K562 (cell line): ENCODE results near the gene YPEL3. TPM values are rescaled to one million over a fixed set of nuclear protein-coding genes. Genes with fewer than 3 reads are reported as not detected.

Source experiments
- ATAC-seq: fragments of 200-7000 bp; cut with Tn5 transposase; 3 replicates; pipeline ENCODE4 v1.9.1; 2020; ENCODE audit warnings: moderate library complexity
- BruUV-seq: library from RNA; stranded (reverse); fragments of 400-500 nt; replicated peaks from 2 replicates; lab custom pipeline; 2021; lab: Mats Ljungman, UMichigan
- CTCF ChIA-PET: fragments of 300-600 bp; formaldehyde crosslinking; extraction: SDS; loops from one replicate; lab custom pipeline; 2021; ENCODE audit warnings: low intra/inter-chr PET ratio; lab: Yijun Ruan, JAX
- POLR2A ChIA-PET: fragments of 300-600, 350-650 bp; sonication (Branson Sonifier 250); formaldehyde crosslinking; extraction: SDS; loops from one replicate; lab custom pipeline; 2021; ENCODE audit warnings: antibody characterized with exemption, inconsistent platforms; lab: Yijun Ruan, JAX
- DNase-seq, 4 experiments: peaks; one replicate each; pipeline versions ENCODE4 v3.0.0 to v3.0.0-alpha.2; 2011 to 2018; ENCODE audit warnings: low spot score in 3 of 4, mixed read lengths in 3 of 4; ENCODE audit errors: extremely low read depth in 1 of 4
- FAIRE-seq: peaks from 2 replicates; lab custom pipeline; 2011; peaks lifted over from hg19 to GRCh38; lab: Jason Lieb, UNC
- H2AFZ ChIP-seq: 2 replicates; pipeline ENCODE4 v1.6.0; 2011; ENCODE audit warnings: low read depth, low read length, control low read depth, inconsistent platforms
- H3K27ac ChIP-seq: fragments of 200-600 bp; 3 replicates; pipeline ENCODE4 v1.8.0; 2011; ENCODE audit warnings: low read depth, mild to moderate bottlenecking, control low read depth, inconsistent platforms, low read length, moderate library complexity, mixed read lengths; ENCODE audit errors: extremely low read depth
- H3K27me3 ChIP-seq, 2 experiments: fragments of 300-600 bp in 1 of 2; 2 replicates in 1 of 2; 3 replicates in 1 of 2; pipeline versions ENCODE4 v1.6.0 to v1.8.0; 2011; ENCODE audit warnings: inconsistent platforms in 2 of 2, low read length in 2 of 2, mild to moderate bottlenecking in 1 of 2, mixed read lengths in 1 of 2, moderate library complexity in 1 of 2; ENCODE audit not compliant: control insufficient read depth in 2 of 2, insufficient read depth in 2 of 2
- H3K36me3 ChIP-seq: fragments of 300-600 bp; 3 replicates; pipeline ENCODE4 v1.8.0; 2011; ENCODE audit warnings: mild to moderate bottlenecking, low read length, inconsistent platforms; ENCODE audit not compliant: control insufficient read depth, insufficient read depth
- H3K4me1 ChIP-seq, 2 experiments: fragments of 200-600 bp in 1 of 2; replicated peaks in 1 of 2; 2 replicates in 1 of 2; 3 replicates in 1 of 2; pipeline versions ENCODE4 v1.5.1 to v1.8.0; 2011; ENCODE audit warnings: inconsistent platforms in 2 of 2, low read length in 2 of 2, mild to moderate bottlenecking in 1 of 2, mixed read lengths in 1 of 2, moderate library complexity in 1 of 2; ENCODE audit not compliant: control insufficient read depth in 2 of 2, insufficient read depth in 2 of 2
- H3K4me2 ChIP-seq: 2 replicates; pipeline ENCODE4 v1.6.1; 2011; ENCODE audit warnings: low read length, control low read depth, inconsistent platforms, mixed read lengths; ENCODE audit not compliant: insufficient read depth
- H3K4me3 ChIP-seq: fragments of 200-600 bp; sonication (generic), shearing (Covaris generic); 2 replicates; pipeline ENCODE4 v1.5.1; 2016; ENCODE audit warnings: control low read depth, inconsistent platforms
- H3K79me2 ChIP-seq: fragments of 200-600 bp; 3 replicates; pipeline ENCODE4 v1.8.0; 2011; ENCODE audit warnings: low read length, inconsistent platforms; ENCODE audit not compliant: control insufficient read depth, insufficient read depth
- H3K9ac ChIP-seq, 2 experiments: 2 replicates each; pipeline versions ENCODE4 v1.6.0 to v1.6.1; 2011; ENCODE audit warnings: low read depth in 2 of 2, low read length in 2 of 2, control low read depth in 1 of 2, inconsistent platforms in 1 of 2, mild to moderate bottlenecking in 1 of 2, mixed read lengths in 1 of 2; ENCODE audit not compliant: insufficient read depth in 1 of 2
- H3K9me1 ChIP-seq: one replicate; pipeline ENCODE4 v1.6.0; 2011; ENCODE audit warnings: inconsistent platforms, mild to moderate bottlenecking, low read length, moderate library complexity; ENCODE audit not compliant: control insufficient read depth, insufficient read depth
- H3K9me3 ChIP-seq: replicated peaks from 2 replicates; pipeline ENCODE4 v1.5.1; 2011; ENCODE audit warnings: low read depth, low read length, inconsistent platforms; ENCODE audit not compliant: control insufficient read depth, insufficient read depth
- H4K20me1 ChIP-seq: replicated peaks from 2 replicates; pipeline ENCODE4 v1.6.1; 2011; ENCODE audit warnings: low read length, inconsistent platforms, mixed read lengths; ENCODE audit not compliant: control insufficient read depth, insufficient read depth
- EP400 ChIP-seq: fragments of 450-650 bp; IDR thresholded peaks from 2 replicates; pipeline ENCODE4 v1.6.1; 2017; ENCODE audit warnings: antibody characterized with exemption, mild to moderate bottlenecking, moderate library complexity
- ZNF146 ChIP-seq: IDR thresholded peaks from one replicate; pipeline ENCODE4 v1.6.1; 2018; ENCODE audit warnings: missing compliant biosample characterization; ENCODE audit not compliant: unreplicated experiment
- ZNF263 ChIP-seq: sonication (generic); formaldehyde crosslinking; IDR thresholded peaks from 2 replicates; pipeline ENCODE4 v1.8.0; 2022; ENCODE audit warnings: mild to moderate bottlenecking, missing genetic modification reagents, borderline replicate concordance
- WGBS: fragments of 100-300 bp; shearing (Covaris generic); methylation state at CpG from one replicate; pipeline ENCODE4 v1.1.6; 2016; ENCODE audit warnings: low coverage, mixed read lengths; ENCODE audit not compliant: insufficient coverage; ENCODE audit errors: missing lambda C conversion rate; 5-methylcytosine and 5-hydroxymethylcytosine counted together
- in situ Hi-C: fragments of 300-500 bp; cut with MboI; formaldehyde crosslinking; loops from 4 replicates; pipeline ENCODE4 v1.15.0; 2018; ENCODE audit warnings: inconsistent platforms, mixed read lengths
- intact Hi-C: fragments of 100-400 bp; cut with micrococcal nuclease; formaldehyde crosslinking; loops from 2 replicates; pipeline ENCODE4 v1.14.2; 2022
- polyA plus RNA-seq, 8 experiments: library from polyadenylated mRNA; depleted of rRNA in 4 of 8; stranded (reverse) in 5 of 8; unstranded in 3 of 8; fragments of >200 nt; fragmentation: Nextera tagmentation in 2 of 8; fragmentation: Illumina TruSeq in 1 of 8; extraction: Ambion mirVana in 2 of 8; extraction: Trizol in 1 of 8; gene quantifications; 2 replicates each; pipeline versions ENCODE4 v1.2.1 to v1.2.3, GENCODE V29; 2011 to 2014; ENCODE audit warnings: inconsistent platforms in 1 of 8, missing spikeins in 1 of 8
- total RNA-seq, 7 experiments: library from RNA; depleted of rRNA in 6 of 7; stranded (reverse); fragments of >200 nt in 6 of 7; fragmentation: Illumina TruSeq in 2 of 7; extraction: Trizol in 2 of 7; gene quantifications; 2 replicates each; pipeline versions ENCODE4 v1.2.1 to v1.2.3, GENCODE V29; 2011 to 2021; ENCODE audit warnings: low replicate concordance in 1 of 7
- TF ChIP-seq, protein P1 (sequence below): sonication (generic); formaldehyde crosslinking; IDR thresholded peaks from 2 replicates; pipeline ENCODE4 v1.8.0; 2022; ENCODE audit warnings: missing genetic modification reagents, mild to moderate bottlenecking, borderline replicate concordance
- TF ChIP-seq, protein P2 (sequence below): fragments of 450-650 bp; IDR thresholded peaks from 2 replicates; pipeline ENCODE4 v1.6.1; 2016
- TF ChIP-seq, protein P3 (sequence below): IDR thresholded peaks from 2 replicates; pipeline ENCODE4 v1.6.1; 2016; ENCODE audit warnings: missing genetic modification characterization, missing compliant biosample characterization

Gene YPEL3
- total and polyA plus RNA-seq, 9 of the 15 experiments (the other 6 are each of a cell fraction or from before 2014, with no cell fraction given): 0.41 to 15.0 (median 2.9) TPM

DNA sequence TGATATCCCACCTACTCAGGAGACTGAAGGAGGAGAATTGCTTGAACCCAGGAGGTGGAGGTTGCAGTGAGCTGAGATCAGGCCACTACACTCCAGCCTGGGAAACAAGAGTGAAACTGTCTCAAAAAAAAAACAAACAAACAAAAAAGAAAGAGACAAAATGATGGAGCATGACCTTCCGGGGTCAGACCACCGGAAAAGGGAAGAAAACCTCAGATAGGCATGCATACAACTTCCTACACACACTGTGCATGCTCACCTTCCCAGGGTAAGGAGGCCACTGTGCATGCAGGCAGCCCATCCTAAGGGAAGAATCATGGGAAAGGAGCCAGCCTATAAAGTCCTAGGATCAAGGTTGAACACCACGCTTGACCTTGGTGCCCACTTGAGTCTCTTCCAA is 36.6 kb upstream of the YPEL3 start (continued):
- TF ChIP-seq, protein P1, sequence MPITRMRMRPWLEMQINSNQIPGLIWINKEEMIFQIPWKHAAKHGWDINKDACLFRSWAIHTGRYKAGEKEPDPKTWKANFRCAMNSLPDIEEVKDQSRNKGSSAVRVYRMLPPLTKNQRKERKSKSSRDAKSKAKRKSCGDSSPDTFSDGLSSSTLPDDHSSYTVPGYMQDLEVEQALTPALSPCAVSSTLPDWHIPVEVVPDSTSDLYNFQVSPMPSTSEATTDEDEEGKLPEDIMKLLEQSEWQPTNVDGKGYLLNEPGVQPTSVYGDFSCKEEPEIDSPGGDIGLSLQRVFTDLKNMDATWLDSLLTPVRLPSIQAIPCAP: no peak
- TF ChIP-seq ZNF263 (CRISPR knock-in tag) (no peak), EP400 (no peak), ZNF146 (CRISPR knock-in tag) (no peak)

DNA sequence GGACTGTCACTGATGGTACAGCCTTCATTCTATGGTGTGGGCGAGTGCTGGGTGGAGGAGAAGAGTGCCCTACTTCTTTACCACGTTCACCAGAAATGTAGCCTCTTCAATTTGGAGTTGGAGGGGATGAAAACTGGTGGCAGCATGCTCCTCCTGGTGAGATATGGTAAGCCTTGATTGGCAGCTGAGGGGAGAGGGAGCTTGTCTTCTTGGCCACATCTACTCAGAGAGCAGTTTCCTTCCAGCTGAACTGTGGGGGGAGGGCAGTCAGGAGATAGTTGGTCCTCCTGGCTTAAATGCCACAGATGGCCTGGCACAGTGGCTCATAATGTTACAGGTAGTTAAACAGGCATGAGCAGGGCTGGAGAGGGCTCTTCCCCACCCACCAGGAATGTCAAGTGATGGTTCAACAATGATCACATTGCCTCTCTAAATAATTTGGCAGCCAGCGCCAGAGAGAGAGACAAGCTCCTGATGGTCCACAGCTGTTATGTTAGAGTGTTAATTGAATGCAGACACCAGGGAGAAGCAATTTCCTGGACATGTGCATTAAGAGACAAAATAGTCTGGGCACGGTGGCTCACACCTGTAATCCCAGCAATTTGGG is 36.0 kb upstream of the YPEL3 start:
- Histone ChIP-seq H3K4me3 (no peak overlapping the region), H3K4me1 (no peaks in the 10 kb centered on the region; a peak in 1 of 5 replicates), H3K9ac (no peak overlapping the region), H3K36me3 (no peaks in the 10 kb centered on the region), H3K27ac (no peak overlapping the region), H3K9me1 (no peaks in the 10 kb centered on the region), H4K20me1 (no peaks in the 10 kb centered on the region), H3K4me2 (no peak overlapping the region), H2AFZ (no peak overlapping the region), H3K79me2 (no peaks in the 10 kb centered on the region), H3K27me3 (no peaks in the 10 kb centered on the region), H3K9me3 (peaks cover 3% of the 10 kb centered on the region; the same call in 1 of the 2 replicates)
- no peak for FAIRE-seq
- CTCF ChIA-PET: no interaction called here
- no peak for DNase-seq
- no peak for ATAC-seq
- in situ Hi-C loops: loop anchor here (25.0 kb wide), 1 partner anchor 670 kb away; the partner anchor contains the start of genes BOLA2, SLX1B and SULT1A4
- TF ChIP-seq, protein P2, sequence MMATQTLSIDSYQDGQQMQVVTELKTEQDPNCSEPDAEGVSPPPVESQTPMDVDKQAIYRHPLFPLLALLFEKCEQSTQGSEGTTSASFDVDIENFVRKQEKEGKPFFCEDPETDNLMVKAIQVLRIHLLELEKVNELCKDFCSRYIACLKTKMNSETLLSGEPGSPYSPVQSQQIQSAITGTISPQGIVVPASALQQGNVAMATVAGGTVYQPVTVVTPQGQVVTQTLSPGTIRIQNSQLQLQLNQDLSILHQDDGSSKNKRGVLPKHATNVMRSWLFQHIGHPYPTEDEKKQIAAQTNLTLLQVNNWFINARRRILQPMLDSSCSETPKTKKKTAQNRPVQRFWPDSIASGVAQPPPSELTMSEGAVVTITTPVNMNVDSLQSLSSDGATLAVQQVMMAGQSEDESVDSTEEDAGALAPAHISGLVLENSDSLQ: peak; percentile 56; the same call in 1 of the 2 replicates
- TF ChIP-seq, protein P3, sequence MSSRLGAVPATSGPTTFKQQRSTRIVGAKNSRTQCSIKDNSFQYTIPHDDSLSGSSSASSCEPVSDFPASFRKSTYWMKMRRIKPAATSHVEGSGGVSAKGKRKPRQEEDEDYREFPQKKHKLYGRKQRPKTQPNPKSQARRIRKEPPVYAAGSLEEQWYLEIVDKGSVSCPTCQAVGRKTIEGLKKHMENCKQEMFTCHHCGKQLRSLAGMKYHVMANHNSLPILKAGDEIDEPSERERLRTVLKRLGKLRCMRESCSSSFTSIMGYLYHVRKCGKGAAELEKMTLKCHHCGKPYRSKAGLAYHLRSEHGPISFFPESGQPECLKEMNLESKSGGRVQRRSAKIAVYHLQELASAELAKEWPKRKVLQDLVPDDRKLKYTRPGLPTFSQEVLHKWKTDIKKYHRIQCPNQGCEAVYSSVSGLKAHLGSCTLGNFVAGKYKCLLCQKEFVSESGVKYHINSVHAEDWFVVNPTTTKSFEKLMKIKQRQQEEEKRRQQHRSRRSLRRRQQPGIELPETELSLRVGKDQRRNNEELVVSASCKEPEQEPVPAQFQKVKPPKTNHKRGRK (tag): no peak
- WGBS: 39% methylated on average over 4 of the region's 4 CpGs
- no TSS peak for BruUV-seq
- intact Hi-C loops: no loop called here
- POLR2A ChIA-PET: interaction anchor here (0.6 kb wide), 1 partner anchor 51 kb away, joined by 3 read pairs; no protein-coding TSS in a partner anchor
